Caco-2 (cell line): ENCODE data around the gene MFNG. TPM values are rescaled to one million over a fixed set of nuclear protein-coding genes. Genes with fewer than 3 reads are reported as not detected.

Experiments used
- BruUV-seq: library from RNA; stranded (reverse); fragments of 400-500 nt; replicated peaks from 2 replicates; lab custom pipeline; 2021; lab: Mats Ljungman, UMichigan
- CTCF ChIA-PET: fragments of 300-600 bp; sonication (Branson Sonifier 250); formaldehyde crosslinking; loops from one replicate; lab custom pipeline; 2022; ENCODE audit warnings: antibody characterized with exemption; lab: Charles Lee
- POLR2A ChIA-PET: fragments of 300-600 bp; sonication (Branson Sonifier 250); formaldehyde crosslinking; loops from one replicate; lab custom pipeline; 2022; ENCODE audit warnings: antibody characterized with exemption; lab: Charles Lee
- DNase-seq, 2 experiments: peaks; one replicate each; pipeline versions ENCODE4 v3.0.0 to v3.0.0-alpha.2; 2020 to 2022
- H3K27me3 ChIP-seq: replicated peaks from 2 replicates; pipeline ENCODE4 v1.6.0; 2011; ENCODE audit warnings: low read length; ENCODE audit not compliant: control insufficient read depth, insufficient read depth
- H3K36me3 ChIP-seq: 2 replicates; pipeline ENCODE4 v1.5.1; 2011; ENCODE audit warnings: low read length; ENCODE audit not compliant: control insufficient read depth, insufficient read depth
- H3K4me1 ChIP-seq: fragments of 250-450 bp; sonication (Bioruptor Pico); 2 replicates; pipeline ENCODE4 v1.5.1; 2020; ENCODE audit warnings: mild to moderate bottlenecking
- H3K4me3 ChIP-seq: 2 replicates; pipeline ENCODE4 v1.5.1; 2011; ENCODE audit warnings: low read depth, mild to moderate bottlenecking, control low read depth, low read length
- H3K9me3 ChIP-seq: fragments of 250-450 bp; sonication (Bioruptor Pico); 2 replicates; pipeline ENCODE4 v1.5.1; 2020; ENCODE audit warnings: mild to moderate bottlenecking, moderate library complexity
- H3K27ac Mint-ChIP-seq: one replicate; pipeline ENCODE4 v1.8.0; 2022; ENCODE audit warnings: mixed read lengths; ENCODE audit not compliant: unreplicated experiment
- H3K27me3 Mint-ChIP-seq: one replicate; pipeline ENCODE4 v1.8.0; 2022; ENCODE audit warnings: mixed read lengths; ENCODE audit not compliant: insufficient read depth, unreplicated experiment
- H3K36me3 Mint-ChIP-seq: one replicate; pipeline ENCODE4 v1.8.0; 2022; ENCODE audit warnings: mild to moderate bottlenecking, mixed read lengths; ENCODE audit not compliant: insufficient read depth, unreplicated experiment
- H3K4me1 Mint-ChIP-seq: one replicate; pipeline ENCODE4 v1.8.0; 2022; ENCODE audit warnings: low read depth, mixed read lengths; ENCODE audit not compliant: unreplicated experiment
- H3K4me3 Mint-ChIP-seq: one replicate; pipeline ENCODE4 v1.8.0; 2022; ENCODE audit warnings: mild to moderate bottlenecking, moderate library complexity, mixed read lengths; ENCODE audit not compliant: unreplicated experiment
- H3K9me3 Mint-ChIP-seq: one replicate; pipeline ENCODE4 v1.8.0; 2022; ENCODE audit warnings: mixed read lengths; ENCODE audit not compliant: unreplicated experiment
- intact Hi-C: fragments of 100-400 bp; cut with micrococcal nuclease; formaldehyde crosslinking; loops from one replicate; pipeline ENCODE4 v1.10.0; 2022; ENCODE audit not compliant: unreplicated experiment
- total RNA-seq: library from RNA; stranded (reverse); gene quantifications from 2 replicates; pipeline ENCODE4 v1.2.3, GENCODE V29; 2022
- TF ChIP-seq, protein P1 (sequence below), 2 experiments: fragments of 200-600 bp in 1 of 2; IDR thresholded peaks; 1 replicate in 1 of 2; 2 replicates in 1 of 2; pipeline versions ENCODE4 v1.5.1 to v1.8.0; 2011 to 2022; ENCODE audit warnings: antibody characterized with exemption in 1 of 2, control low read depth in 1 of 2, inconsistent platforms in 1 of 2, low read depth in 1 of 2, low read length in 1 of 2, mild to moderate bottlenecking in 1 of 2, moderate library complexity in 1 of 2; ENCODE audit not compliant: insufficient read depth in 1 of 2, severe bottlenecking in 1 of 2, unreplicated experiment in 1 of 2

The MFNG gene
- total RNA-seq, 1 experiment from 2014 or later, result 3.6 TPM

DNA sequence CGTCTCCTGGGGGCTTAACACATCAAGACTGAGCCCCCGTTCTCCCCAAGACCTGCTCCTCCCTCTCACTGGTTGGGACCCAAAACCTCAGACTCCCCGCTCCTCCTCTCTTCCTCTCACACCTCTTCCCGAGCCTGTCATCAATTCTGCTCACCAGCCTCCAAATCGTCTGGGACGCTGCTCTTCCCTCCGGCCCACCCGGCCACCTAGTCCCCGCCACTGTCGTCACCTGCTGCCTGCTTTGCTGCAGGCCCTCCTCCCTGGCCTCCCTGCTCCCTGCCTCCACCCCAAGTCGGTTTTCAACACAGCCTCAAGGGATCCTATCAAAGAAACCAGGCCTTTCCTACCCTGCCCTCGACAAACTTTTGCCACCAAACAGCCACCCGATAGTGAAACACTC is 3.1 kb downstream of the MFNG start:
- Histone ChIP-seq H3K27me3 (no peaks in the 10 kb centered on the region), H3K36me3 (no peaks in the 10 kb centered on the region), H3K4me1 (peaks cover 14% of the 10 kb centered on the region), H3K4me3 (no peak overlapping the region), H3K9me3 (no peaks in the 10 kb centered on the region)
- Mint-ChIP-seq H3K36me3 (peaks cover 12% of the 10 kb centered on the region), H3K9me3 (no peaks in the 10 kb centered on the region), H3K27me3 (no peaks in the 10 kb centered on the region), H3K4me1 (peaks cover 19% of the 10 kb centered on the region), H3K4me3 (no peak overlapping the region), H3K27ac (no peak overlapping the region)
- DNase-seq, result no peak
- CTCF ChIA-PET, result interaction anchor here (1.3 kb wide), 1 partner anchor 10 kb away, joined by 3 read pairs; no protein-coding TSS in a partner anchor
- TF ChIP-seq, protein P1, sequence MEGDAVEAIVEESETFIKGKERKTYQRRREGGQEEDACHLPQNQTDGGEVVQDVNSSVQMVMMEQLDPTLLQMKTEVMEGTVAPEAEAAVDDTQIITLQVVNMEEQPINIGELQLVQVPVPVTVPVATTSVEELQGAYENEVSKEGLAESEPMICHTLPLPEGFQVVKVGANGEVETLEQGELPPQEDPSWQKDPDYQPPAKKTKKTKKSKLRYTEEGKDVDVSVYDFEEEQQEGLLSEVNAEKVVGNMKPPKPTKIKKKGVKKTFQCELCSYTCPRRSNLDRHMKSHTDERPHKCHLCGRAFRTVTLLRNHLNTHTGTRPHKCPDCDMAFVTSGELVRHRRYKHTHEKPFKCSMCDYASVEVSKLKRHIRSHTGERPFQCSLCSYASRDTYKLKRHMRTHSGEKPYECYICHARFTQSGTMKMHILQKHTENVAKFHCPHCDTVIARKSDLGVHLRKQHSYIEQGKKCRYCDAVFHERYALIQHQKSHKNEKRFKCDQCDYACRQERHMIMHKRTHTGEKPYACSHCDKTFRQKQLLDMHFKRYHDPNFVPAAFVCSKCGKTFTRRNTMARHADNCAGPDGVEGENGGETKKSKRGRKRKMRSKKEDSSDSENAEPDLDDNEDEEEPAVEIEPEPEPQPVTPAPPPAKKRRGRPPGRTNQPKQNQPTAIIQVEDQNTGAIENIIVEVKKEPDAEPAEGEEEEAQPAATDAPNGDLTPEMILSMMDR (IDR thresholded peaks at IDR 0.05; ENCODE audit: insufficient read depth in 1 of 2, low read depth in 1 of 2, low read length in 1 of 2, severe bottlenecking in 1 of 2, unreplicated experiment in 1 of 2), result no peak
- no TSS peak for BruUV-seq
- POLR2A ChIA-PET, result no interaction called here
- intact Hi-C loops, result no loop called here

DNA sequence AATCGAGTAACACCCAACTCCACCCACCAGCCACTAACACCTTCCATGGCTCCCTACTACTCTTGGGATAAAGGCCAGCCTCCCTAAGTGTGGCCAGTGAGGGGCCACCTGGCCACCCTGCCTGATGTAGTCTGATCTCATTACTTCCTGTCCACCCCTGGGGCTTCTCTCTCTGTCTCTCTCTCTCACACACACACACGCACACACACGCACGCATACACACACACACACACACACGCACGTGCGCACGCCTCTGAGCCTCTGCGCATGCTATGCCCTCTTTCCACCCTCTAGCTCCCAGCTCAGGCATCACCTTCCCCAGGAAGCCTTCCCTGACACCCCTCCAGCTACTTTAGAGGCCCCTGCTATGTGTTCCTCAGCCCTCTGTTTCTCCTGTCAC is 3.9 kb downstream of the MFNG start:
- no peaks in the 10 kb centered on the region for H3K27me3 Mint-ChIP-seq
- ChIA-PET POLR2A (no interaction called here), CTCF (interaction anchor here (1.3 kb wide), 1 partner anchor 10 kb away, joined by 3 read pairs; no protein-coding TSS in a partner anchor)
- no peak for DNase-seq
- TF ChIP-seq, protein P1 (IDR thresholded peaks at IDR 0.05; ENCODE audit: insufficient read depth in 1 of 2, low read depth in 1 of 2, low read length in 1 of 2, severe bottlenecking in 1 of 2, unreplicated experiment in 1 of 2), result no peak
- H3K36me3 Mint-ChIP-seq, result peaks cover 7% of the 10 kb centered on the region
- H3K27me3 ChIP-seq, result no peaks in the 10 kb centered on the region
- H3K27ac Mint-ChIP-seq, result no peak overlapping the region
- no peaks in the 10 kb centered on the region for H3K9me3 Mint-ChIP-seq
- H3K36me3 ChIP-seq, result no peaks in the 10 kb centered on the region
- no peak overlapping the region for H3K4me3 Mint-ChIP-seq
- peaks cover 9% of the 10 kb centered on the region for H3K4me1 ChIP-seq
- no peaks in the 10 kb centered on the region for H3K9me3 ChIP-seq
- intact Hi-C loops, result no loop called here
- no TSS peak for BruUV-seq
- peaks cover 15% of the 10 kb centered on the region for H3K4me1 Mint-ChIP-seq
- no peak overlapping the region for H3K4me3 ChIP-seq

DNA sequence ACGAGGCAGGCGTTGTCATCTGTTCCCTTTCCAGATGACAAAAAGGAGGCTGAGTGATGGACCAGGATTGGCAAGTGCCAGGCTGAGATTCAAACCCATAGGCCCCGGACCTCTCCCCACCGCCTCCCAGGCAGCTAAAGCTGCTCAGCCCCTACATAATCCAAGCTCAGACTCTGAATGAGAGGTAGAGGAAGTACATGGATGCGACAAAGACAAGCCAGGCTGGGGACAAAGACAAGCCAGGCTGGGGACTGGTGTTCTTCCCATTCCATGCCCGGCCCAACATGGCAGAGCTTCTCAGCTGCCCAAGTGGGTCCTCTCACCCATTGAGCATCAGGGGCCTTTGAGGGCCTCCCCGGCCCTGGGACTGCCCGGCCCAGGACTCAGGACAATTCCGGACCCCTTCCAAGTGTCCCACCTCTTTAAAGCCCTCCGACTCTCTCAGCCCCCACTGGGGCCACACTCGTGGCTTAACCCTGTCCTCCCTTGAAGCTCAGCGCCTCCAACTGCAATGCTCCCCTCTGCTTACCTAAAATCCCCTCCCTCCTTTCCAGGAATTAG is 4.8 kb downstream of the MFNG start:
- TF ChIP-seq, protein P1 (IDR thresholded peaks at IDR 0.05; ENCODE audit: insufficient read depth in 1 of 2, low read depth in 1 of 2, low read length in 1 of 2, severe bottlenecking in 1 of 2, unreplicated experiment in 1 of 2), result no peak
- Mint-ChIP-seq H3K36me3 (no peaks in the 10 kb centered on the region), H3K27ac (no peak overlapping the region), H3K27me3 (no peaks in the 10 kb centered on the region), H3K4me3 (no peak overlapping the region), H3K4me1 (peaks cover 7% of the 10 kb centered on the region), H3K9me3 (no peaks in the 10 kb centered on the region)
- no peak for DNase-seq
- CTCF ChIA-PET, result interaction anchor here (1.4 kb wide), 1 partner anchor 17 kb away, joined by 4 read pairs; no protein-coding TSS in a partner anchor
- POLR2A ChIA-PET, result no interaction called here
- no peaks in the 10 kb centered on the region for H3K9me3 ChIP-seq
- intact Hi-C loops, result no loop called here
- no peaks in the 10 kb centered on the region for H3K36me3 ChIP-seq
- BruUV-seq, result no TSS peak
- H3K4me3 ChIP-seq, result no peak overlapping the region
- H3K27me3 ChIP-seq, result no peaks in the 10 kb centered on the region
- H3K4me1 ChIP-seq, result peaks cover under 1% of the 10 kb centered on the region; the same call in 1 of the 2 replicates
